Activated CD8-positive, alpha-beta memory T cell treated with anti-CD3 and anti-CD28 coated beads for 1 hour (primary cell): ENCODE data around the gene PHLPP1.
"Not testable (repeated sequence)": the region's sequence is repeated elsewhere in the genome, so short reads cannot be mapped to it uniquely, and the experiment has no call there.

Experiments used
- DNase-seq, 2 donors: peaks; one replicate each; pipeline ENCODE4 v3.0.0-alpha.2; 2020; ENCODE audit warnings: low read depth in 1 of 2; ENCODE audit errors: extremely low read depth in 1 of 2

The PHLPP1 gene

DNA sequence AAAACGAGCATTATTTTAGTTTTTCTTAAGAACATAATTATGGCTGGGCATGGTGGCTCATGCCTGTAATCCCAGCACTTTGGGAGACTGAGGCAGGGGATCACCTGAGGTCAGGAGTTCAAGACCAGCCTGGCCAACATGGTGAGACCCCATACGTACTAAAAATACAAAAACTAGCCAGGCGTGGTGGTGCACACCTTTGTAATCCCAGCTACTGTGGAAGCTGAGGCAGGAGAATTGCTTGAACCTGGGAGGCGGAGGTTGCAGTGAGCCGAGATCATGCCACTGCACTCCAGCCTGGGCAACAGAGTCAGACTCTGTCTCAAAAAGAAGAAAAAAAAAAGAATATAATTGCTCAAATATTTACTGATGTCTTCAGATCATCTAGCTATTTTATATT is 25.3 kb downstream of the PHLPP1 start:
- DNase-seq = not testable (repeated sequence)

DNA sequence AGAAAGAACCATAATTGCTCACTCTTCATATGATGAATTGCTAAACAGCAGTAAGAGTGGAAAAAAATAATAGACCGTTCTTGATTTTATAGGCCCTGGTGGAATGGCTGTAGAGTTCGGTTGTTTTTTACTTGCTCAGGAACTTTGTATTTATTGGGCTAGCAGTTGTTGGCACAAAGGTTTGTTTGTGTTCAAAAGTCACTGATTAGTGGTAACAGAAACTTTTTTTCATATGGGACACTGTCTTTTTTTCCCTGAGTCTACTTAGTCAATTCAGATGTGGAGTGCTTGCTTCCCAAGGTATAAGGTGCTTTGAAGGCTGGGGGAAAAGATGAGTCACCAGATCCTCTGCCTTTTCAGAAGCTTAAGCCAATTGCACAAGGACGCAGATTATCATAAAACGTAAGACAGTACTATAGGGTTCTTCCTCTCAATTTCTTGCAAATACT is 25.8 kb downstream of the PHLPP1 start:
- DNase-seq = no peak

DNA sequence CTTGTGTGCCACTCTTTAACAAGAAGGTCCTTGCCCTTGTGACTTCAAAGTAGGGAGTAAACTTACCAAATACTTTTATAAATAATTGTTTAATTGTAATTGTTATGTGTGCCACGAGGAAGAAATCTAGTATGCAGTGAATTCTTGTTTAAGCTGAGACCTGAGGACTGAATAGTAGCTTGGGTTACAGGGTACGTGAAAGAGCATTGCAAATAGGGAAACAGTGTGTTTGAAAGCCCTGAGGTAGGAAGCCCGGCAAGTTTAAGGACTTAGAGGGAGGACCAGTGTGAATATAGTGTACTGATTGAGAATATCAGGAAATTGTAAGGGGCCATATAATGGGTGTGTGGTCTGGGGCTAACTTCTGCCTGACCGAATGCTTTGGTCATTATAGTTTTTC is 26.2 kb downstream of the PHLPP1 start:
- DNase-seq = no peak

DNA sequence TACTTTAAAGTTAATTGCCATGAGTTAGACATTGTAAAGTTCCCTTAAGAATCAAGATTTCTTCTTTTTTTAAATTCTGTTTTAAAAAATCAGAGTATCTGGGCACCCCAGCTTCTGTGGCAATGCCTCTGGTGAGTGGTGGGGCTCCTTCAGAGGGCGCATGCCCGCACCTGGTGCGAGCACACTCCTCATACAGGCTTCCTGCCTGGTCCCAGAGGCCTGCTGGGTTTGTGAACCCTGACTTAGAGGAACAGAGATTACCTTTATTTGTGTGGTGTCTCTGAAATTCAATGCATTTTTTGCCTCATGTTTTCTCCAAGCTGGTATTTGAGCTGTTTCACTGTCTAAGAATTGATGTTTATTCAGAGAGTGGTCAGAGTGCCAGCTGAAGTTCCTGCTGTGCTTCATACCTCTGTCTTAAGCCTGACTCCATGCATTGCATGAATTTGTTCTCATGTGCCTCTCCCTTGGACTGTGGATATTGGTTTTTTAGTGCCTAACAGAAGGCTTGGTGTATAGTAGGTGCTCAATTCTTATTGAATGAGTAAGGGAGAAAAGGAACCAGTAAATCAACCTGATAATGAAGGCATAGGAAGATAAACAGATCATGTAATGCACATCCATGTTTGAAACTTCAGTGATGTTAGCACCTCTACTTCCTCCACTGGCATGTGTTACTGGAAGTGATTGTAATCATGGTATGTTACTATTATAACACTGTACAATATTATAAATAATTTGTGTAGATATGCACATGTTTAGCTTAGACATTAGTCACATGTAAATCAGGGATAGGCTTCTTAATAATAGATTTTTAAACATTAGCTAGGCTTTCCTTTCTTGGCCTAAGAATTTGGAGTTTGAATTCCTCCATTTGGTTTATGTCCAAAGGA is 29.0 kb downstream of the PHLPP1 start:
- DNase-seq = no peak

DNA sequence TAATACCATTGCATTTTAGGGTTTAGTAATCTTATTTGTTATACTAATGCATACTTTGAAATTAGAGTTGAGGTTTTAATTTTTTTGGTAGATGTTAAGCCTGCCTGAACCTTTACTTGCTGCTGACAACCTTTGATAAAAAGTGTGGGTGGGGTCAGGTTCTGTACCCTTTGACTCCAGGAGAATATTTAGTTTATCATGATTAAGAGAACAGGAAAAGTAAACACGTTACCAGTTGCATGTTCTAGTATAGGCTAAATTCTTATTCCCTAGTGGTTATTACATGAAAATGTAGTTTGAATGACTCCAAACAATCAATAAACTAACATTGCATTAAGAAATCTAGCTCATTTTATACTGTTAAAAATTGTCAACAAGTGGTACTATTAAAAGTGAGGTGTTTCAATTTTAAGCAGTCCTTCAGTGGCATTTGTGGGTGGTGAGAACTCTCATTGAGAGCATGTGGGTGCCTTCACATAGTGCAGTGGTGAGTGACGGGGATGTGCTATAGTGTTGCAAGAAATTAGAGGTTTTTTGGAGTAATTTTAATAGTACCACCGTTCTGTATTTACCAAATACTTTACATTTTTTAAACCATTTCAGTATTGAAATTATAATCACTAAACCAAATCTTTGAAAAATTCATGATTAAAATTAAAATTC is 29.9 kb downstream of the PHLPP1 start:
- no peak for DNase-seq

DNA sequence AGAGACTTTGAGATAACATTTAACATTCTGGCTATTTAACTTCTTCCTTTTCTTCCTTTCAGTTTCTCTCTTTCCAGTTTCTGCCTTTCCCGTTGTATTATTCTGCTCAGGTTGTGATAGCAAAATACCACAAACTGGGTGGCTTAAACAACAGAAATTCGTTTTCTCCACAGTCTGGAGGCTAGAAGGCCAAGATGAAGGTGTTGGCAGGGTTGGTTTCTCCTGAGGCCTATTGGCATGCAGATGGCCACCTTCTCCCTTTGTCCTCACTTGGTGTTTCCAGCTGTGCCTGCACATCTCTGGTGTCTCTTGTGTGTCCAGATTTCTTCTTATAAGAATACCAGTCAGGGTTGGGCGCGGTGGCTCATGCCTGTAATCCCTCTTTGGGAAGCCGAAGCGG is 34.0 kb downstream of the PHLPP1 start:
- DNase-seq = no peak

DNA sequence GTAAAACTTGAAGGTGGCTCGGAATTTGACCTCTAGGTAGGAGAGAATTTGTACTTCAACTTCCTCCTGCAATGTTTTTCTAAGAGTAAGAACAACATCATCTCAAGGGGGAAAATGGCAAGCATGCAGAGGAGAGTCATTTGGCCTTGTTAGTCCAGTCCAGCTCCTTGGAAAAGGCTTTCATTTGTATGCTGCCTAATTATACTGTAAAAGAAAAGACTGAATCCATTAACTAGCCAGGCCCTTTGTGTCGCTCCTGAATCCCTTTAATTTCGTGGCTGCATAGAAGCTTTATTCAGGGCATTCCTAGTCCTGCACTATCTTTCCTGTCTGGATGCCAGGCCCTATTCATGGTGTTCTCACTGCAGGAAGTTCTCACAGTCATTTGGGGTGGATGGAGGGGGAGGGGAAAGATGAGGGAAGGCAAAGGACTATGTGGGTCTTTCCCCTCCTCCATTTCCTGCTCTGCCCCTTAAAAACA is 36.0 kb downstream of the PHLPP1 start:
- no peak for DNase-seq

DNA sequence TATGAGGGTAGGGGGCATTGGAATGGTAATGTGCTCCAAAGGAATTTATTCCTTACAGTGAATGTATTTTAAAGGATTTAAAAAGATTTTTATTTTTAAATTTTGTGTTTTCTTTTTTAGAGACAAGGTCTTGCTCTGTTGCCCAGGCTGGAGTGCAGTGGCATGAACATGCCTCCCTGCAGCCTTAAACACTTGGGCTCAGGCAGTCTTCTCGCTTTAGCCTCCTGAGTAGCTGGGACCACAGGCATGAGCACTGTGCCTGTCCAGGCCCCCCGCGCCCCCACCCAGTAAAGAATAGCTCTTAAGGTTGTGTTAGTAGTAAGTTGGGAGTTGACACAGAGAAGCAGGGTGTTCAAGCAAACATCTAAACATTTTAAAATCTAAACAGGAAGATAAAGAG is 36.6 kb downstream of the PHLPP1 start:
- DNase-seq = no peak

DNA sequence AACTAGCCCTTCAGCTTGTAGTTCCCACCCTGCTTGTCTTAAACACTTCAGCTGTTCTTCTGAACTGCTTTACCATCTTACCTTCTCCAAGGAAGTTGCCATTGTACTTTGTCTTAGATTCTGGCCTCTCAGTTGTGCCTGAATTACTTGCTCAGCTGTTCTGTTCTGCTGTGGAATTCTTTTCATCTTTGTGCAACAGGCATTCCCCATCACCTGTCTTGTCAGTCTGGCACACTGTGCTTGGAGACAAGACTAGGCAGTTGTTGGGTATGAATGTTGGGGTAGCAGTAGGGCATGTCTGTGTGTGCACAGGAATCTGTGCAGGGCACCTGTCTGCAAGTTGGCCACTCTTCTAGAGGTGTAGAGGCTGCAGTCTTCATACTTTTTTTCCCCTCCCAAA is 38.7 kb downstream of the PHLPP1 start:
- DNase-seq = no peak

DNA sequence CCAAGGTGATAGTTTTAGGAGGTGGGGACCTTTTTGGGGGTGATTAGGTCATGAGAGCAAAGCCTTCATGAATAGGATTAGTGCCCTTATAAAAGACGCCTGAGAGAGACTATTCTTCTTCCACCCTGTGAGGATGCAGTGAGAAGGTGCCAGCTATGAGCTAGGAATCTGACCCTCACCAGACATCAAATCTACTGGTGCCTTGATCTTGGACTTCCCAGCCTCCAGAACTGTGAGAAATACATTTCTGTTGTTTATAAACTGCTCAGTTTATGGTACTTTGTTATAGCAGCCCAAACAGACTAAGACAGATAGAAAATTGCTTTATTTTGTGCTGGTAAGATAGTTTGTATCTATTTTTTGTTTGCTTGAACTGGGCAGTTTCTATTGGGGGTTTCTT is 40.1 kb downstream of the PHLPP1 start:
- no peak for DNase-seq

DNA sequence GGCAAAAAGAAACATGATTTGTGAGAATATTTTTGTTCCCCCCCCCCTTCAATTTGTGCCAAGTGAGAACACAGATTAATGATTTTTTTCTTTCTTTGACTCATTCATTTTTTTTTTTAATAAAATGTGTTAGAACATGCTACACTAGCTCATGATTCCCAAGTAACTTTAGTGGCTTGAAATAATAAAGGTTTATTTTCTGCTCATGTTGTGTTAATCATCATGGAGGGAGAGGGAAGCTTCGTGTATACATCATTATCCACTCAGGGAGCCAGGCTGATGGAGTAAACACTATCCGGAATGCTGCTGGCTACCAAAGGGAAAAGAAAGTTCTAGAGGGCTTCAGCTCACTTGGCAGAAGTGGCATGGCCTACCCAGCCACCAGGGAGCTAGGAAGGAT is 40.6 kb downstream of the PHLPP1 start:
- no peak for DNase-seq

DNA sequence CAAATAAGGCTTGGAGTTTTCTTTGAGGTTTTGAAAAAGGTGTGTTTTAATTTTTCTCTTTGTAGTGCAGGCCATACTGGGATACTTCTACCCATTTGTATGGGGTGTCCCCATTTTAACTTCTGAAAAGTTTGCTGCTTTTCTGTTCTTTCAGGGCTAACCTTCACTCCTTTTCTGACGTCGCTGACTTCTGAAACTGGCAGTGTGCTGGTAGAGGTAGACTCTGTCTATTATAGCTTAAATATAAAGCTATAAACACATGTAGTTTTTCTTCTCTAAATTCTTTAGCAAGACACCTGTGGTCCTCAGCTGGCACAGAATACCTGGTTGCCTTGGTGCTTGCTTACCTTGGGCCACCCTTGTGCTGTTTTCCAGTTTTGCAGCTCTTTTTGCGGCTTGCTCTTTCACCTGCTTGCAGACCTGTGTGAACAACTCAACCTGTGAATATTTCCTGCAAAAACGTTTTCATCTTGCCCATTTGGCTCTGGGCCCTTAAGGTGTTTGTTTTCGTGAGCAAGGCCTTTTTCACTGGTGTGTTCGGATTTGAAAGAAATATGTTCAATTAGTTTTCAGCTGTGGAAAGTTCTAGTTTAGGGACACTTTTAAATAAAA is 42.2 kb downstream of the PHLPP1 start:
- DNase-seq = no peak

DNA sequence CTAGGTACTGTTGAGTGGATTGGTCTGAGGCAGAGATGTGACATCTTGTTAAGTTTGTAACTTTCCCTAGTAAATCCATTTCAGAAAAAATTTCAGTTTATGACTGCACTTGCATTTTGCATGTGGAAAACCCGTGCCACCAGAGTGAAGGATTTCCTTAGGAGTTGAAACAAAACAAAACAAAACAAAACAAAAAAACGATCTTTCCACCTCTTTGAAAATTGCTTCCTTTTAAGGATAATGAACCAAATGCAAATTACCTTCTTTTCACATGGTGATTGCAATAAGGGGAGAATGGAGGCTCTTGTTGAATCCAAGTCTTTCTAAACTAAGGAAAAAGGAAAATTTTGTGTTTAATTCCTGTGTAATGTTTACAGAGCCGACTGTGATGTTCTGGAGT is 43.2 kb downstream of the PHLPP1 start:
- DNase-seq = no peak

DNA sequence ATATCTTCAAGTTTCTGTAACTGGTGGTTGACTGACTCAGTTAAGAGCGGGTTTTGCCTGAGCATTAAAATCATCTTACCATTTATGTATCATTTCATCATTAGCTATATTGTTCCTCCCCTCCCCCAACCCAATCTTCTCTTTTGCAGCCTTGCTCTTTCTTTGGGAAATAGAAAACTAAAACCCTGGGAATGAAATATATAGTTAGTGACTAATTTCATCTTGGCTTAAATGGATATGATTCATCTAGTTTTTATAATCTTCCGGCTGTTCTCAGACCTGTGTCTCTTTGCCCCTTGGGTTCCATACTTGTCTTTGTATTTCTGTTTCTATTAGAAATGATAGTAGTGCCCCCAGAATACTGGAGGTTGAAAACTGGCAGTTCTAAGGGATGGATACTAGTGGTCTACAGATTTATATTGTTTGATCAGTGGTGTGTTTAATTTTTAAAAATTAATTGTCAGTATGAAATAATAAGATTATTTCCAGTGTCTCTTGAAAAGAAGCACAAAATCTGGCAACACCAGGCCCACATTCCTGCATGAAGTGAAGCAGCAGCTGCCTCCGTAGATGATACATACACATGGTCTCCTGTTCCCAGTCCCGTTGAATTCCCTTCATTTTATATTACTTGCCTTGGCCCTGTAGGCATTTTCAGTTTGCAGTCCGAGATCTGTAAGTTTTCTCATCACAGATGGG is 44.5 kb downstream of the PHLPP1 start:
- no peak for DNase-seq

DNA sequence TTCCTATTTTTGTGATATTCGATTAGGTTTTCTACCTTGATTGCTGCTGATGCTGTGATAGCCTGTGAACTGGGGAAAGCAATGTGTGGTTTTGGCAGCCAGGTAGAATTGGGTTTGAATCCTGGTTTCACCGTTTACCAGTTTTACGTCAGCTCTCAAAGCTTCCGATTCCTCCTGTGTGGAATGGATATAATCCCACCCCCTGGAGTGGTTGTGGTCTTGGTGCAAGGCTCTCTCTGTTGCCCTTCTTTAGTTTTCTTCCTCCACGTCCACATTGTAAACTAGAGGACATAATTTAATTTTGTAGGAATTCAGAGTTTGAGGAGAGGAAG is 45.0 kb downstream of the PHLPP1 start:
- no peak for DNase-seq

DNA sequence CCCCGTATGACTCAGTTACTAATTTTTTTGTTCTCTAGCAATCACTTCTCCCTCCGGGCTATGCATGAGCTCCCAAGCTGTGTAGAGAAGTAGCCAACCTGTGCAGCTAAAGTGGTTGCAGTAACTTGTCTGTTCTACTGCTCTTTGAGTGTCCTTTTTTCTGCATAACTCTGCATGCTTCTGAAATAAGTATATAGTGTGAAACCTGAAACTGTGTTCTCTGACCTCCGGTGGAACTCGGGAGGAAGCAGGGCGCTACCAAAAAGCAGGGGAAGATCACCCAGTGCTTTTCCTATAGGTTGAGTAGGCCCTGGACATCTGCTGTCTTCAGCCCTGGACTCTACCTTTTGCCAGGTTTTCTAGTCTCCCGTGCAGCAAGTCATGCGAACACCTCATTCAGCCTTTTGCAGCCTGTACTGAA is 47.8 kb downstream of the PHLPP1 start:
- DNase-seq = no peak

DNA sequence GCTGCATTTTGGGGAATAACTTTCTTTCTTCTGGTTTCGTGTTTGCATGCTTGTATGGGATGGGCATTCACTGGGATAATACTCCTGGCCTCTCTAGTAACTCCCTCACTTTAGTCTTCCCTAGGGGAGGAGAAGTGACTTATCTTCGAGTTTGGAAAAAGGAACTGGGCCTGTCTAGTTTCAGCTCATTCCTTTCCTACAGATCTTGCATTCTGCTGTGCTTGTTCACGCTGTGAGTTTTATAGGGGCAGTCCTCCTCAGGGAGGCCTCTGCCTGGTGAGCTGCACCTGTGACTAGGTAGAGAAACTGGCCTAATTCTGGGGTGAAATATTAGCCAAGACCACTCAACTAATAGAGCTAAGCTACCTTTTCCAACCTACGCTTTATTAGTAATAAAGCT is 50.9 kb downstream of the PHLPP1 start:
- DNase-seq = no peak

DNA sequence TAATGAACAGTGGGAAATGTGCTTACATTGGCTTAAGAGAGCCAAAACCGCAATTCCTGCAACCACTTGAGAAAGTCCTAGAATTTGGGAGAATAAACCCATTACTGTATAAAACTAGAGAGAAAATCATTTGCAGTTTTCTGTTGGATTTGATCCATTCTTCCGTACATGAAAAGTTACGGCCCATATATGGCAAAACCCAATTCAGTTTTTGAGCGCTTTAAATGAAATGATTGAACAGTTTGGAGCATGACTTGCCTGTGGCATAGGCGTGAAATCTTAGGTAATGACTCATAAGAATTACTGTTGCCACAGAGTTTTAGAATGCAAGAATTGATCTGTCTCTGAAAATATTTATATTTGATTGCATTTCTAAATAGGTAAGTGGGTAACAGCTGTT is 52.0 kb downstream of the PHLPP1 start:
- DNase-seq = no peak

DNA sequence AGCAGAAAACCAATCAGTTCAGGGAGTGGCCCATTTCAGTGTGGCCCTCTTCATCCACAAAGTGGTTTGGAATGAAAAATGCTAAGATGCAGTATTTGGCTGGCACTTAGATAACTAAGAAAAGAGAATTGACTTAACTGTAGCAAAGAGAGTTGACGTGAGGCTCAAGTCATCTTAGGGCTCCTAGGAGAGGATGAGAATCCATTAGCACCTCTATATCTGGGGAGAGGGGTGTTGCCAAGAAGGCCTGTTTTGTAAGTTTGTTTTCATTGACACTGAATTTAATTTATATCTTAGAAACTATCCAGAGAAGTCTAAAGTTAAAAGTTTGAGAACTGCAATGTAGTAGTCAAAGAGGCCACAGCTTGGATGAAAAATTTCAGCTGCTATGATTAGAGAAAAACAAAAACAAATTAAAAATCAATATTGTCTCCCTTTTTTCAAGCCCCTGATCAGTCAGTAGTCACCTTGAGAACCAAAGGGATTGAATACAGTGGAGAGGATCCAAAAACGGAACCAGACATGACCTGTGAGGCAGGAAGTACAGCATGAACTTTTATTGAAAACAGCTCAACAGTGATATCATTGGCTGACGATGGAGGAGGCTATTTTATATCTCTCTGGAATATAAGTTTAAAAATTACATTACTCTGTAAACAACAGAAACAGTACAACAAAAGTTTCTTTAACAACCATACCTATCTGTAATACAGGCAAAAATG is 52.7 kb downstream of the PHLPP1 start:
- DNase-seq = no peak

DNA sequence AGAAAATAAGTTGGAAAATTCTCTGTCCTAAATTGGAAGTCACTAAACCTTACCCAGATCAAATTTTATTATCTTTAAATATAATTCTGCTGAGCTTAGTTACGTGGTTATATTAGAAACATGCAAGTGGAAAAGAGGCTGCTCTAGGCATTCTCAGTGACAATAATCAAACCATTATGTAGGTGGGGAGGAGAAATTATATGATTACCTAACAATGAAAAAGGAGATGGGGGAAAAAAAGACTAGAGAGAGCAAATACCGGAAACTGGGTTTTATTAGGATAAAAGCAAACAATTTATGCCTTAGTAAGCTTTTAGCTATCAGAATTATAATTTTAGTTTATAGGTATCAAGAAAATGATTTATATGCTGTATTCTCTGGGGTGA is 53.2 kb downstream of the PHLPP1 start:
- DNase-seq = no peak

DNA sequence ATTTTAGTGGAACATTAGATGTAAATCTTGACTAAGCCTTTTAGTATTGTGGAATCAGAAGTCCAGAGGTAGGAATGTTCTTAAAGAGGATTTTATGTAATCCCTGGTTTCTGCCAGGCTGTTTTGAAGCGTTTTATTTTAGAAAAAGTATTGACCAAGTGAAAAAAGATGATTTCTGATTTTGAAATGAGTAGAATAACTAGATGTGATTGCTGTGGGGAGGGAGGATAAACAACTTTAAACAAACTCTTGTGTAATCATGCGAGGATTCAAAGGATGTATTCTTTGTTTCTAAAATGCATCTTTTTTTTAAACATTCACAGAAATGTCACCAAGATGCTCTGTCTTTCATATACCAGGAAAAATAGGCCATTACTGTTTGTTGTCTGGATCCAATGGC is 53.9 kb downstream of the PHLPP1 start:
- DNase-seq = no peak
